ENCODE results near the gene CDC6.

Gene CDC6

DNA sequence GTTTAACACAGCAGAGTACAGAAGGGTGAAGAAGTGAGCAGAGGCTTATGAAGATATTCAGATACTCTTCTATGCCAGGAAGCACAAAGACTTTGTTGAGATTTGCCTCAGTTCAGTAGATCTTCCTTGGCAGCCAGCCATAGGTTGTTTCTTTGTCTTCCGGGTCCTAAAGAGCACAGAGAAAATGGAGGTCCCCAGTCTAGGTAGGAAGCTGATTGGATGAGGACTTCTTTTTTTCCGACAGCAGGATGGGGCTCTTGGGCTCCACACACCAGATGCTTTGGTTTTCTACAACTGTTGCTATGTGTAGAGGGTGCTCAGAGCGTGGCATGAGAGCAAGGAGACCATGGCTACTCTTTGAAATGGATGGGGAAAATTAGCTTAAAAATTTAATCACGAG, 8.3 kb upstream of the CDC6 start:
- POLR2A ChIA-PET: no interaction called here
- TF ChIP-seq NFRKB (IDR thresholded peaks at IDR 0.05): no peak
- CTCF ChIA-PET: no interaction called here
- no peak for DNase-seq (ENCODE audit: extremely low spot score)

DNA sequence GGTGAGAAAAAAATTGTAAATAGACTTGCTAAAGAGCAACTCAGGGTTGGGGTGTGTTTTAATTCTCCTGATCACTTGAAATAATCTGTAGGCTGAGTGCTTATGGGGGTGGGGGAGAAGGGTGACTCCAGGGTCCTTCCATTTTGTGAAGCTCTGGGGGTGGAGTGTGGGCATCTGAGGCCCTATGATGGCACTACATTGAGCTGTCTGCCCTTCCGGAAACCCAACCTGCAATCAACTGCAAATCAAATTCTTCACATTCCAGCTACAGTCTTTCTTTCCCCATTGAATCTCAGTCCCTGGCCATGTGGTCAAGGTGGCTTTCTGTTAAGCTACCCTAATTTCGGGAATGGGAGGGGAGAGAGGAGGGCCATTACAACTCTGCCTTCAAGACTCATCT, 6.0 kb upstream of the CDC6 start:
- POLR2A ChIA-PET: no interaction called here
- CTCF ChIA-PET: no interaction called here
- DNase-seq (ENCODE audit: extremely low spot score): no peak
- TF ChIP-seq ZNF384 (IDR thresholded peaks at IDR 0.05): no peak
- no peak for TF ChIP-seq L3MBTL2 (conservative IDR thresholded peaks at IDR 0.05)
- TF ChIP-seq ARNT (IDR thresholded peaks at IDR 0.05): no peak
- TF ChIP-seq CTBP1 (IDR thresholded peaks at IDR 0.05; ENCODE audit: borderline replicate concordance): no peak
- no peak for TF ChIP-seq TARDBP (IDR thresholded peaks at IDR 0.05)
- TF ChIP-seq, protein P1, sequence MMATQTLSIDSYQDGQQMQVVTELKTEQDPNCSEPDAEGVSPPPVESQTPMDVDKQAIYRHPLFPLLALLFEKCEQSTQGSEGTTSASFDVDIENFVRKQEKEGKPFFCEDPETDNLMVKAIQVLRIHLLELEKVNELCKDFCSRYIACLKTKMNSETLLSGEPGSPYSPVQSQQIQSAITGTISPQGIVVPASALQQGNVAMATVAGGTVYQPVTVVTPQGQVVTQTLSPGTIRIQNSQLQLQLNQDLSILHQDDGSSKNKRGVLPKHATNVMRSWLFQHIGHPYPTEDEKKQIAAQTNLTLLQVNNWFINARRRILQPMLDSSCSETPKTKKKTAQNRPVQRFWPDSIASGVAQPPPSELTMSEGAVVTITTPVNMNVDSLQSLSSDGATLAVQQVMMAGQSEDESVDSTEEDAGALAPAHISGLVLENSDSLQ (IDR thresholded peaks at IDR 0.05): no peak
- no peak for TF ChIP-seq NFRKB (IDR thresholded peaks at IDR 0.05)
- no peak for TF ChIP-seq LEF1 (IDR thresholded peaks at IDR 0.05; ENCODE audit: borderline replicate concordance)
- TF ChIP-seq SUZ12 (IDR thresholded peaks at IDR 0.05): no peak
- no peak for TF ChIP-seq HDGF (IDR thresholded peaks at IDR 0.05; ENCODE audit: borderline replicate concordance)
- TF ChIP-seq FOXK2 (IDR thresholded peaks at IDR 0.05): no peak
- TF ChIP-seq FOXA1 (IDR thresholded peaks at IDR 0.05): no peak
- TF ChIP-seq SP1 (IDR thresholded peaks at IDR 0.05): no peak
- no peak for TF ChIP-seq ELF4 (IDR thresholded peaks at IDR 0.05)
- TF ChIP-seq BHLHE40 (IDR thresholded peaks at IDR 0.05; ENCODE audit: borderline replicate concordance): no peak
- no peak for TF ChIP-seq FOXM1 (IDR thresholded peaks at IDR 0.05; ENCODE audit: borderline replicate concordance)

DNA sequence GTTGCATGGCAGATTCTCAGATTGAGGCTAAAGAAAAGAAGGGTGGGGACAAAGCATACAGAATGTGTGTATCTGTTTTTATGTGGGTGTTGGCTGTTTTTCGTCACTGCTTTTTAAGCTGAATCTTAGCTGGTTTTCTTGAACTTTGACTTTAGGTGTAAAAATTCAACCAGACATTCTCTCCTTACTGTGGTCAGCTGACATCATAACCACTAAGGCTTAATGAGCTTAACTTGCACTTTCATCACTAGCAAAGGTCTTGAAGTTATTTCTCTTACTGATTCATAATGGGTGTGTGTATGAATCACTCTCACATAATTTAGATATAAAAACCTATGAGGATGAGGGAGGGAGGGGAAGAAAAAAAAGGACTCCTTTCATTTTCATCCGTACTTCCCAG, 4.0 kb upstream of the CDC6 start:
- ChIA-PET CTCF (interaction anchor here (0.6 to 1.1 kb wide), 4 partner anchors 22 to 74 kb away, joined by 3 to 8 read pairs (median 3); no protein-coding TSS in a partner anchor), POLR2A (interaction anchor here (1.3 to 2.0 kb wide), 2 partner anchors 15 to 65 kb away, joined by 3 to 5 read pairs; partner anchors contain the start of gene WIPF2)
- no peak for DNase-seq (ENCODE audit: extremely low spot score)
- TF ChIP-seq CTBP1 (IDR thresholded peaks at IDR 0.05; ENCODE audit: borderline replicate concordance): no peak

DNA sequence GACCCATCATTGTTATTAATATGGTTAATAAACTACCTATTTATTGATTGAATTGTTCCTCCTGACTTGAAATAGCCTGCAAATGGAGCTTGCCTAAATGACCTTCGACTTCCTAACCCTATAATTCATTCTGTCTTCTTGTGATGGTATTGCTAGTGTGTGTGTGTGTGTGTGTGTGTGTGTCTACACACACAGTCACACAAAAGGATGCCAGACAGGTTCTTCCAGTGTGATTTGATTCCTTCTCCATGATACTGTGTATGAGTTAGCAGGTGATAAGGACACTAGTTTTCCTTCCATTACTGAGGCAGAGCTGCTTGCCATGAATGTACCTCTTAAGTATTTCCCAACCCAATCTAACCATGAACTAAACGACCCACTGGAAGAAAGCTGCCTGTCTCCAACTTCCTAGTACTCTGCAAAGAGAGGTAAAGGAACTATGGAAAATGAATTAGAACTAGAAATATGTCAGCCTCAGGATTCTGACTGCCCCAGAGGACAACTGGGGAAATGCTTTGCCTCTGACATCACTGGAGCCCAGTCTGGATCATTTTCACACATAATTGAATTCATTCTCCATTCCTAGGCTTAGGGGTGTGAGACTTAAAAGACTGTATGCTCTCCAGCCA, 3.5 kb upstream of the CDC6 start:
- CTCF ChIA-PET: interaction anchor here (0.5 to 1.1 kb wide), 6 partner anchors 21 to 75 kb away, joined by 3 to 8 read pairs (median 3); no protein-coding TSS in a partner anchor
- POLR2A ChIA-PET: interaction anchor here (2.0 kb wide), 1 partner anchor 65 kb away, joined by 5 read pairs; the partner anchor contains the start of gene WIPF2
- no peak for DNase-seq (ENCODE audit: extremely low spot score)
- TF ChIP-seq ARNT (IDR thresholded peaks at IDR 0.05): no peak
- TF ChIP-seq HDGF (IDR thresholded peaks at IDR 0.05; ENCODE audit: borderline replicate concordance): no peak
- no peak for TF ChIP-seq L3MBTL2 (conservative IDR thresholded peaks at IDR 0.05)
- TF ChIP-seq FOXM1 (IDR thresholded peaks at IDR 0.05; ENCODE audit: borderline replicate concordance): no peak
- no peak for TF ChIP-seq SUZ12 (IDR thresholded peaks at IDR 0.05)
- no peak for TF ChIP-seq NFRKB (IDR thresholded peaks at IDR 0.05)
- no peak for TF ChIP-seq BHLHE40 (IDR thresholded peaks at IDR 0.05; ENCODE audit: borderline replicate concordance)
- TF ChIP-seq FOXK2 (IDR thresholded peaks at IDR 0.05): no peak

DNA sequence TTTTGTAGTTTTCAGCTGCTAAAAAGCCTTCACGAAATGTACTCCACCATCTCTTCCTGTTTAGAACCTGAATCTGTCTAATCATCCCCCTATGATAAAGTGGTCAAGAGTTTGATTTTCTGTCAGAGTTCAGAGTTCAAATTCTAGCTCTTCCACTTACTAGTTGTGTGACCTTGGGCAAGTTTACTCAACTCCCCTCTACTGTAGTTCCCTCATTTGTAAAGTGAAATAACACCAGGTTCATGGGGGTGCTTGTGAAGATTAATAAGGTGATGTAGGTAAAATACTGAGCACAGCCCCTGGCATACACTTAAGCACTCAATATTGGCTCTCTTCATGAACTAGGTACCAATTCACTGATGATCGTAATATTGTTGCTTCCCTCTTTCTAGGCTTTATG, 1.2 kb upstream of the CDC6 start:
- TF ChIP-seq ZNF384 (IDR thresholded peaks at IDR 0.05) (no peak), BHLHE40 (IDR thresholded peaks at IDR 0.05; ENCODE audit: borderline replicate concordance) (no peak)
- POLR2A ChIA-PET: interaction anchor here (0.6 to 1.5 kb wide), 2 partner anchors 15 to 146 kb away, joined by 3 read pairs; partner anchors contain the start of gene CASC3
- CTCF ChIA-PET: interaction anchor here (0.6 kb wide), 1 partner anchor 16 kb away, joined by 3 read pairs; no protein-coding TSS in a partner anchor
- DNase-seq (ENCODE audit: extremely low spot score): no peak

DNA sequence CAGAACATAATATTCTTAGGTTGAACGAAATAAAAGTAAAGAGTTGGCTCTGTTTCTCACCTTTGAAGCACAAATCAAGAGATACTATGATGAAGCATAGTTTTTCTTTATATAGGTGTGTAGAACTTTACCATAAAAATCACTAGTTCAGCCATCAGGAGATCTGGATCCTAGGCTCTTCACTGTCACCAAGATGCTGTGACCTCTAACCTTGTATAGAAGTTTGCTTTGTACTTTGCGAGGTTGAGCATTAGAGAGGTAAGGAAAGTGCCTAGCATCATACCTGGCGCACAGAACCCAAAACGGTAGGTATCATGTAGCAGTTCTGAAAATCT, 553 bp upstream of the CDC6 start:
- no peak for TF ChIP-seq FOXK2 (IDR thresholded peaks at IDR 0.05)
- TF ChIP-seq LEF1 (IDR thresholded peaks at IDR 0.05; ENCODE audit: borderline replicate concordance): no peak
- TF ChIP-seq ARNT (IDR thresholded peaks at IDR 0.05): no peak
- TF ChIP-seq SUZ12 (IDR thresholded peaks at IDR 0.05): no peak
- TF ChIP-seq TARDBP (IDR thresholded peaks at IDR 0.05): no peak
- no peak for TF ChIP-seq ELF4 (IDR thresholded peaks at IDR 0.05)
- no peak for TF ChIP-seq HDGF (IDR thresholded peaks at IDR 0.05; ENCODE audit: borderline replicate concordance)
- TF ChIP-seq CTBP1 (IDR thresholded peaks at IDR 0.05; ENCODE audit: borderline replicate concordance): no peak
- no peak for TF ChIP-seq NFRKB (IDR thresholded peaks at IDR 0.05)
- TF ChIP-seq, protein P1 (IDR thresholded peaks at IDR 0.05): no peak
- no peak for TF ChIP-seq L3MBTL2 (conservative IDR thresholded peaks at IDR 0.05)
- no peak for DNase-seq (ENCODE audit: extremely low spot score)
- ChIA-PET POLR2A (interaction anchor here (1.6 kb wide), 1 partner anchor 10 kb away, joined by 14 read pairs; no protein-coding TSS in a partner anchor), CTCF (no interaction called here)

DNA sequence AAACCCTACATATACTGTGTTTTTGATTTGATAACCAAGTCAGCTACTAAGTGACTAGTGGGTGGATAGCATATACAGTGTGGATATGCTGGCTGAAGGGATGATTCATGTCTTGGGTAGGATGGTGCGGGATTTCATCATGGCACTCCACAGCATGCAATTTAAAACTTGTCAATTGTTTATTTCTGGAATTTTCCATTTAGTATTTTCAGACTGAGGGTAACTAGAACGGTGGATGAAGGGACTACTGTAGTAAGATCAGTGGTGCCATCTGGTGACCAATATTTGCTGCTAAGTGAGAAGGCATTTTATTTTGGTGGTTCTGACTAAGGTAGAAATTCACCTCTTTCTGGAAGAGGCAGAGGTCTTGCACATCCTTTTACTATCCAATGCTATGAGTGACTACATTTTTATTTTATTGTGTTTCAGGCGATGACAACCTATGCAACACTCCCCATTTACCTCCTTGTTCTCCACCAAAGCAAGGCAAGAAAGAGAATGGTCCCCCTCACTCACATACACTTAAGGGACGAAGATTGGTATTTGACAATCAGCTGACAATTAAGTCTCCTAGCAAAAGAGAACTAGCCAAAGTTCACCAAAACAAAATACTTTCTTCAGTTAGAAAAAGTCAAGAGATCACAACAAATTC, 3.1 kb downstream of the CDC6 start:
- no peak for DNase-seq (ENCODE audit: extremely low spot score)
- ChIA-PET CTCF (interaction anchor here (0.7 to 2.4 kb wide), 6 partner anchors 17 to 177 kb away, joined by 3 to 7 read pairs (median 4); no protein-coding TSS in a partner anchor), POLR2A (interaction anchor here (1.1 kb wide), 1 partner anchor 16 kb away, joined by 3 read pairs; no protein-coding TSS in a partner anchor)
- TF ChIP-seq TARDBP (IDR thresholded peaks at IDR 0.05) (no peak), BHLHE40 (IDR thresholded peaks at IDR 0.05; ENCODE audit: borderline replicate concordance) (no peak), CTBP1 (IDR thresholded peaks at IDR 0.05; ENCODE audit: borderline replicate concordance) (no peak), HDGF (IDR thresholded peaks at IDR 0.05; ENCODE audit: borderline replicate concordance) (no peak), ZNF384 (IDR thresholded peaks at IDR 0.05) (no peak), FOXK2 (IDR thresholded peaks at IDR 0.05) (no peak), ARNT (IDR thresholded peaks at IDR 0.05) (no peak), L3MBTL2 (conservative IDR thresholded peaks at IDR 0.05) (no peak), SP1 (IDR thresholded peaks at IDR 0.05) (no peak), ELF4 (IDR thresholded peaks at IDR 0.05) (no peak)
